NCI-H2107 (cell line): ENCODE results near the gene NUDT1.

Experiments used
- DNase-seq: peaks from one replicate; lab custom pipeline; 2025; lab: John Stamatoyannopoulos, UW

NUDT1 gene

DNA sequence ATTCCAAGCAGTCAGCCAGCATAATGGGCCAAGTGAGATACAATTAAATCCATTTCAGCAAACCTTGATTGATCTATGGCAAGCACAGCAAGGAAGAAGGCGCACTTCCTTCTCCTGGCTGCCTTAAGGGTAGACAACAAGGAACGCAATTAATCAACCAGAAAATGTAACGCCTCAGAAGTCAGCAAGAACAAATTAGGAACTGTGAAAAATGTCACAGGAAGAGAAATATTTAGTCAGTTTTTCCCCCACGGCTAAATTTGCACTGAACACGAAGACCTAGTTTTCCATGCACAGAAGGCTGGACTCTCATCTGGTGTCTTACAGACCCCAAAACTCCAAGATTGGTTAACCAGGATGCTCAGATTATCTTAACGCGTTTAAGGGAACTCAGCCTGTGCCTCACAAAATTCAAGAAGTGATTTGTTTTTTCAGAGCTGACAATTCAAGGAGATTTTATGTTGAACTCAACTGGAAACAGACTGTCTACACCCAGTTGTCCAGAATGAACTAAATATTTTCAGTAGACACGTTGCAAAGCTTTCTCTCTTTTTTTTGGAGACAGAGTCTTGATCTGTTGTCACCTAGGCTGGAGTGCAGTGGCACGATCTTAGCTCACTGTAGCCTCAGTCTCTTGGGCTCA is 58.0 kb downstream of the NUDT1 start:
- DNase-seq = no peak
